HEK293 (cell line): Measurements from ENCODE around the gene CDK14.

Experiments
- CTCF ChIA-PET: fragments of 350-600 bp; formaldehyde crosslinking; extraction: SDS; loops from one replicate; lab custom pipeline; 2021; ENCODE audit warnings: antibody characterized with exemption; lab: Yijun Ruan, JAX
- POLR2A ChIA-PET: fragments of 300-600 bp; formaldehyde crosslinking; extraction: SDS; loops from one replicate; lab custom pipeline; 2020; ENCODE audit warnings: antibody characterized with exemption, inconsistent platforms; lab: Yijun Ruan, JAX
- H3K27ac ChIP-seq: fragments of 200-500 bp; sonication (Bioruptor generic); 2 replicates; pipeline ENCODE4 v1.5.1; 2014; ENCODE audit warnings: low read depth, low read length, control low read depth, inconsistent platforms; ENCODE audit errors: extremely low read depth
- H3K36me3 ChIP-seq, 2 experiments: fragments of 200-500 bp in 1 of 2; sonication (Bioruptor generic) in 1 of 2; 1 replicate in 1 of 2; 2 replicates in 1 of 2; pipeline ENCODE4 v1.5.1; 2014 to 2017; ENCODE audit warnings: inconsistent platforms in 2 of 2, low read length in 2 of 2; ENCODE audit not compliant: control insufficient read depth in 2 of 2, insufficient read depth in 1 of 2
- H3K4me1 ChIP-seq: fragments of 200-500 bp; sonication (Bioruptor generic); 2 replicates; pipeline ENCODE4 v1.5.1; 2014; ENCODE audit warnings: mild to moderate bottlenecking, low read length, inconsistent platforms; ENCODE audit not compliant: control insufficient read depth, insufficient read depth
- H3K4me3 ChIP-seq: 2 replicates; pipeline ENCODE4 v1.5.1; 2011; ENCODE audit warnings: low read depth, mild to moderate bottlenecking, control low read depth, low read length, moderate library complexity
- H3K9me3 ChIP-seq: fragments of 200-500 bp; sonication (Bioruptor generic); 2 replicates; pipeline ENCODE4 v1.5.1; 2014; ENCODE audit warnings: low read depth, low read length, inconsistent platforms; ENCODE audit not compliant: control insufficient read depth, insufficient read depth
- BCL11B ChIP-seq: fragments of 450-650 bp; formaldehyde crosslinking; IDR thresholded peaks from 2 replicates; pipeline ENCODE4 v1.5.1; 2016; ENCODE audit warnings: low read depth, missing biosample characterization, missing genetic modification characterization
- GFI1B ChIP-seq: fragments of 450-650 bp; formaldehyde crosslinking; IDR thresholded peaks from 2 replicates; pipeline ENCODE4 v1.5.1; 2016; ENCODE audit warnings: missing biosample characterization, missing genetic modification characterization
- HOXD13 ChIP-seq: sonication (generic); formaldehyde crosslinking; IDR thresholded peaks from 2 replicates; pipeline ENCODE4 v1.8.0; 2022; ENCODE audit warnings: missing genetic modification reagents, borderline replicate concordance
- MZF1 ChIP-seq: fragments of 450-650 bp; formaldehyde crosslinking; IDR thresholded peaks from 2 replicates; pipeline ENCODE4 v1.5.1; 2017; ENCODE audit warnings: missing biosample characterization, missing genetic modification characterization, borderline replicate concordance
- SCRT1 ChIP-seq: fragments of 450-650 bp; formaldehyde crosslinking; IDR thresholded peaks from 2 replicates; pipeline ENCODE4 v1.5.1; 2016; ENCODE audit warnings: missing biosample characterization, missing genetic modification characterization, borderline replicate concordance
- YY2 ChIP-seq: fragments of 450-650 bp; formaldehyde crosslinking; IDR thresholded peaks from 2 replicates; pipeline ENCODE4 v1.5.1; 2016; ENCODE audit warnings: missing biosample characterization, missing genetic modification characterization
- ZBTB6 ChIP-seq: fragments of 450-650 bp; formaldehyde crosslinking; IDR thresholded peaks from 2 replicates; pipeline ENCODE4 v1.5.1; 2017; ENCODE audit warnings: missing biosample characterization, missing genetic modification characterization
- ZFP41 ChIP-seq: fragments of 450-650 bp; formaldehyde crosslinking; IDR thresholded peaks from 2 replicates; pipeline ENCODE4 v1.5.1; 2016; ENCODE audit warnings: missing biosample characterization, missing genetic modification characterization, borderline replicate concordance
- ZNF133 ChIP-seq: fragments of 450-650 bp; formaldehyde crosslinking; IDR thresholded peaks from 2 replicates; pipeline ENCODE4 v1.5.1; 2016; ENCODE audit warnings: missing biosample characterization, missing genetic modification characterization
- ZNF202 ChIP-seq: fragments of 450-650 bp; formaldehyde crosslinking; IDR thresholded peaks from 2 replicates; pipeline ENCODE4 v1.5.1; 2016; ENCODE audit warnings: missing biosample characterization, missing genetic modification characterization, borderline replicate concordance
- ZNF324 ChIP-seq: fragments of 450-650 bp; formaldehyde crosslinking; IDR thresholded peaks from 2 replicates; pipeline ENCODE4 v1.5.1; 2016; ENCODE audit warnings: missing biosample characterization, missing genetic modification characterization
- ZNF416 ChIP-seq: fragments of 450-650 bp; formaldehyde crosslinking; IDR thresholded peaks from 2 replicates; pipeline ENCODE4 v1.5.1; 2016; ENCODE audit warnings: missing biosample characterization, missing genetic modification characterization
- ZNF423 ChIP-seq: fragments of 450-650 bp; formaldehyde crosslinking; IDR thresholded peaks from 2 replicates; pipeline ENCODE4 v1.5.1; 2016; ENCODE audit warnings: missing biosample characterization, missing genetic modification characterization
- ZNF501 ChIP-seq: fragments of 450-650 bp; formaldehyde crosslinking; IDR thresholded peaks from 2 replicates; pipeline ENCODE4 v1.5.1; 2016; ENCODE audit warnings: missing biosample characterization, missing genetic modification characterization
- ZNF518A ChIP-seq: fragments of 450-650 bp; formaldehyde crosslinking; conservative IDR thresholded peaks from 2 replicates; pipeline ENCODE4 v1.5.1; 2016; ENCODE audit warnings: low read depth, missing biosample characterization, missing genetic modification characterization
- ZNF585B ChIP-seq: fragments of 450-650 bp; formaldehyde crosslinking; IDR thresholded peaks from 2 replicates; pipeline ENCODE4 v1.5.1; 2016; ENCODE audit warnings: missing biosample characterization, missing genetic modification characterization
- ZNF670 ChIP-seq: fragments of 450-650 bp; formaldehyde crosslinking; IDR thresholded peaks from 2 replicates; pipeline ENCODE4 v1.5.1; 2016; ENCODE audit warnings: missing biosample characterization, missing genetic modification characterization, low read depth
- ZNF707 ChIP-seq: fragments of 450-650 bp; formaldehyde crosslinking; IDR thresholded peaks from 2 replicates; pipeline ENCODE4 v1.5.1; 2016; ENCODE audit warnings: missing biosample characterization, missing genetic modification characterization
- ZNF791 ChIP-seq: fragments of 450-650 bp; formaldehyde crosslinking; IDR thresholded peaks from 2 replicates; pipeline ENCODE4 v1.5.1; 2016; ENCODE audit warnings: missing biosample characterization, missing genetic modification characterization
- ZNF792 ChIP-seq: fragments of 450-650 bp; formaldehyde crosslinking; IDR thresholded peaks from 2 replicates; pipeline ENCODE4 v1.5.1; 2016; ENCODE audit warnings: missing biosample characterization, missing genetic modification characterization
- ZSCAN4 ChIP-seq: fragments of 450-650 bp; formaldehyde crosslinking; IDR thresholded peaks from 2 replicates; pipeline ENCODE4 v1.5.1; 2017; ENCODE audit warnings: missing biosample characterization, missing genetic modification characterization

CDK14 gene

GRCh38 chr7:90999989-91000979 is 404.2 kb downstream of the CDK14 start:
- Histone ChIP-seq H3K4me3 (no peak overlapping the region), H3K4me1 (no peaks in the 10 kb centered on the region), H3K9me3 (no peaks in the 10 kb centered on the region), H3K27ac (no peak overlapping the region), H3K36me3 (no peaks in the 10 kb centered on the region)
- TF ChIP-seq ZNF423: no peak
- TF ChIP-seq ZNF133 (tag by site-specific recombination): no peak
- TF ChIP-seq ZNF791 (tag by site-specific recombination): no peak
- no peak for TF ChIP-seq YY2 (tag by site-specific recombination)
- no peak for TF ChIP-seq ZSCAN4 (tag by site-specific recombination)
- ChIA-PET CTCF (interaction anchor here (0.6 kb wide), 1 partner anchor 804 kb away, joined by 4 read pairs; no protein-coding TSS in a partner anchor), POLR2A (no interaction called here)

GRCh38 chr7:91005024-91005423 is 408.9 kb downstream of the CDK14 start:
- ChIA-PET CTCF (interaction anchor here (0.9 kb wide), 1 partner anchor 30 kb away, joined by 4 read pairs; no protein-coding TSS in a partner anchor), POLR2A (no interaction called here)

More at GRCh38 chr7:91005024-91005423, 408.9 kb downstream of the CDK14 start:
- Histone ChIP-seq H3K27ac (no peak overlapping the region), H3K4me1 (no peaks in the 10 kb centered on the region), H3K4me3 (no peak overlapping the region), H3K9me3 (no peaks in the 10 kb centered on the region), H3K36me3 (no peaks in the 10 kb centered on the region)
- TF ChIP-seq GFI1B (tag by site-specific recombination): no peak
- TF ChIP-seq ZNF707 (tag by site-specific recombination): no peak
- TF ChIP-seq MZF1 (tag by site-specific recombination): no peak
- TF ChIP-seq ZNF416 (tag by site-specific recombination): no peak
- TF ChIP-seq ZNF670: no peak
- TF ChIP-seq ZFP41 (tag by site-specific recombination): no peak
- TF ChIP-seq ZNF792 (tag by site-specific recombination): no peak
- TF ChIP-seq SCRT1: no peak
- no peak for TF ChIP-seq HOXD13 (CRISPR knock-in tag)
- no peak for TF ChIP-seq ZNF518A
- no peak for TF ChIP-seq ZBTB6
- TF ChIP-seq ZNF324: no peak
- no peak for TF ChIP-seq ZNF501 (tag by site-specific recombination)
- TF ChIP-seq ZNF202 (tag by site-specific recombination): no peak
- no peak for TF ChIP-seq ZNF585B (tag by site-specific recombination)
- no peak for TF ChIP-seq BCL11B (tag by site-specific recombination)
